Neural cell (in vitro differentiated cells): ENCODE data around the gene ABHD2. TPM values are rescaled to one million over a fixed set of nuclear protein-coding genes. Genes with fewer than 3 reads are reported as not detected.

Experiments used
- H2AFZ ChIP-seq: fragments of 200-600, 300-800 bp; sonication (generic), shearing (Covaris generic); 2 replicates; pipeline ENCODE4 v1.6.0; 2014; ENCODE audit warnings: low read depth, mild to moderate bottlenecking, antibody characterized with exemption, low read length, moderate library complexity
- H3F3A ChIP-seq: fragments of 200-600 bp; shearing (Covaris generic); 2 replicates; pipeline ENCODE4 v1.6.1; 2016; ENCODE audit warnings: mild to moderate bottlenecking, moderate library complexity, mixed read lengths, antibody characterized with exemption, low read length; ENCODE audit not compliant: insufficient read depth, poor library complexity, severe bottlenecking
- H3K27ac ChIP-seq: fragments of 200-600, 300-800 bp; sonication (generic), shearing (Covaris generic); 2 replicates; pipeline ENCODE4 v1.5.1; 2014; ENCODE audit warnings: mild to moderate bottlenecking, low read length, moderate library complexity
- H3K27me3 ChIP-seq: fragments of 300-800, 200-600 bp; sonication (generic), shearing (Covaris generic); 2 replicates; pipeline ENCODE4 v1.6.0; 2014; ENCODE audit warnings: mild to moderate bottlenecking, low read depth, low read length, moderate library complexity; ENCODE audit not compliant: insufficient read depth
- H3K36me3 ChIP-seq: fragments of 300-800, 200-600 bp; sonication (generic), shearing (Covaris generic); 2 replicates; pipeline ENCODE4 v1.5.1; 2014; ENCODE audit warnings: mild to moderate bottlenecking, antibody characterized with exemption, low read length, moderate library complexity; ENCODE audit not compliant: insufficient read depth
- H3K4me2 ChIP-seq: fragments of 300-800, 200-600 bp; sonication (generic), shearing (Covaris generic); 2 replicates; pipeline ENCODE4 v1.6.0; 2014; ENCODE audit warnings: mild to moderate bottlenecking, low read length
- H3K4me3 ChIP-seq: fragments of 300-800, 200-600 bp; sonication (generic), shearing (Covaris generic); 2 replicates; pipeline ENCODE4 v1.5.1; 2014; ENCODE audit warnings: mild to moderate bottlenecking, low read length, moderate library complexity
- H3K79me2 ChIP-seq: fragments of 200-600 bp; shearing (Covaris generic); replicated peaks from 2 replicates; pipeline ENCODE4 v1.6.0; 2014; ENCODE audit warnings: mild to moderate bottlenecking, low read length, moderate library complexity; ENCODE audit not compliant: insufficient read depth
- H3K9ac ChIP-seq: fragments of 300-800, 200-600 bp; sonication (generic), shearing (Covaris generic); 2 replicates; pipeline ENCODE4 v1.6.1; 2016; ENCODE audit warnings: mild to moderate bottlenecking, low read length, mixed read lengths
- H3K9me2 ChIP-seq: fragments of 200-600 bp; shearing (Covaris generic); 2 replicates; pipeline ENCODE4 v1.6.1; 2016; ENCODE audit warnings: mild to moderate bottlenecking, low read length, mixed read lengths; ENCODE audit not compliant: insufficient read depth
- H3K9me3 ChIP-seq: fragments of 200-600, 300-800 bp; sonication (generic), shearing (Covaris generic); 2 replicates; pipeline ENCODE4 v1.6.1; 2016; ENCODE audit warnings: mild to moderate bottlenecking, mixed run types, low read length, moderate library complexity, mixed read lengths
- H4K20me1 ChIP-seq: fragments of 200-600 bp; shearing (Covaris generic); 2 replicates; pipeline ENCODE4 v1.6.1; 2016; ENCODE audit warnings: mild to moderate bottlenecking, mixed run types; ENCODE audit not compliant: insufficient read depth
- CTCF ChIP-seq: fragments of 450-650 bp; IDR thresholded peaks from 2 replicates; pipeline ENCODE4 v1.5.1; 2014; ENCODE audit warnings: antibody characterized with exemption, mild to moderate bottlenecking, moderate library complexity; ENCODE audit not compliant: poor library complexity, severe bottlenecking
- EP300 ChIP-seq: fragments of 450-650 bp; conservative IDR thresholded peaks from 2 replicates; pipeline ENCODE4 v1.6.1; 2014; ENCODE audit warnings: antibody characterized with exemption, mild to moderate bottlenecking, moderate library complexity; ENCODE audit not compliant: poor library complexity, severe bottlenecking
- EZH2 ChIP-seq: fragments of 200-600, 300-800 bp; shearing (Covaris generic), sonication (generic); IDR thresholded peaks from 2 replicates; pipeline ENCODE4 v1.6.1; 2014; ENCODE audit warnings: antibody characterized with exemption, low read length, borderline replicate concordance, mild to moderate bottlenecking; ENCODE audit not compliant: insufficient read depth, poor library complexity, severe bottlenecking
- MXI1 ChIP-seq: fragments of 450-650 bp; conservative IDR thresholded peaks from 2 replicates; pipeline ENCODE4 v1.6.1; 2014; ENCODE audit warnings: antibody characterized with exemption, mild to moderate bottlenecking; ENCODE audit not compliant: poor library complexity, severe bottlenecking
- POLR2AphosphoS5 ChIP-seq: IDR thresholded peaks from 2 replicates; pipeline ENCODE4 v1.6.1; 2012
- RAD21 ChIP-seq: fragments of 450-650 bp; conservative IDR thresholded peaks from 2 replicates; pipeline ENCODE4 v1.6.1; 2014; ENCODE audit warnings: antibody characterized with exemption, mild to moderate bottlenecking, moderate library complexity
- REST ChIP-seq: IDR thresholded peaks from 2 replicates; pipeline ENCODE4 v1.6.1; 2012; ENCODE audit warnings: borderline replicate concordance
- SMC3 ChIP-seq: fragments of 450-650 bp; conservative IDR thresholded peaks from 2 replicates; pipeline ENCODE4 v1.6.1; 2014; ENCODE audit warnings: antibody characterized with exemption, mild to moderate bottlenecking, moderate library complexity; ENCODE audit not compliant: poor library complexity
- TAF1 ChIP-seq: IDR thresholded peaks from 2 replicates; pipeline ENCODE4 v1.6.1; 2012; ENCODE audit warnings: low read depth
- polyA plus RNA-seq: library from polyadenylated mRNA; depleted of rRNA; stranded (reverse); fragments of >200 nt; gene quantifications from 2 replicates; pipeline ENCODE4 v1.2.3, GENCODE V29; 2014

The ABHD2 gene
- polyA plus RNA-seq, 1 donor from 2014 or later, result 19.0 TPM

GRCh38 chr15:89211678-89212170 is 123.5 kb downstream of the ABHD2 start:
- no peak overlapping the region for H3K4me3 ChIP-seq
- no peaks in the 10 kb centered on the region for H3K27me3 ChIP-seq
- no peaks in the 10 kb centered on the region for H3F3A ChIP-seq
- H3K4me2 ChIP-seq, result no peak overlapping the region
- H3K9ac ChIP-seq, result no peak overlapping the region
- H2AFZ ChIP-seq, result no peak overlapping the region
- no peak overlapping the region for H3K27ac ChIP-seq
- no peaks in the 10 kb centered on the region for H3K79me2 ChIP-seq
- H3K36me3 ChIP-seq, result no peaks in the 10 kb centered on the region
- TF ChIP-seq MXI1 (no peak), RAD21 (no peak), CTCF (no peak), EP300 (no peak), EZH2 (no peak), POLR2AphosphoS5 (no peak), TAF1 (no peak), REST (no peak)
- H4K20me1 ChIP-seq, result no peaks in the 10 kb centered on the region
- no peaks in the 10 kb centered on the region for H3K9me2 ChIP-seq
- H3K9me3 ChIP-seq, result no peaks in the 10 kb centered on the region

DNA sequence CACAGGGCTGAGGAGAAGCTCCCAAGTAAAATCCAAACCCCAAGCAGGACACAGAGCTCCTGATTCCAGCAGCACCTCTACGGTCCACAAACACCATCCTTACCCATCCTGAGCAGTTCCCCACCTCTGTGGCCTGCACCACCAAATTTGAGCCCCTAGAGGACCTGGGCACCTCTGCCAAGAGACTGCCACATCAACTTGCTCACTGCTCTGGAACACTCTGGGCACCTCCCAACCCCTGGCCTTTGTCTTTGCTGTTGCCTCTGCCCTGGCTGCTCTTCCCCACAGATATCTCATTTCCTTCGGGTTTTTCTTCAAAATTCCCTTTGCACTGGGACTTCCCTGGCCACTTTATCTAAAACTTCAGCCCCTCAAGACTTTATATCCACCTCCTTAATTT is 127.4 kb downstream of the ABHD2 start:
- H3K36me3 ChIP-seq, result no peaks in the 10 kb centered on the region
- H3K27ac ChIP-seq, result no peak overlapping the region
- H3K27me3 ChIP-seq, result no peaks in the 10 kb centered on the region
- H3K9ac ChIP-seq, result no peak overlapping the region
- H4K20me1 ChIP-seq, result no peaks in the 10 kb centered on the region
- H3K4me2 ChIP-seq, result no peak overlapping the region
- H3K9me2 ChIP-seq, result no peaks in the 10 kb centered on the region
- no peaks in the 10 kb centered on the region for H3K9me3 ChIP-seq
- H2AFZ ChIP-seq, result no peak overlapping the region
- H3F3A ChIP-seq, result no peaks in the 10 kb centered on the region
- H3K79me2 ChIP-seq, result no peaks in the 10 kb centered on the region
- H3K4me3 ChIP-seq, result no peak overlapping the region
- no peak for TF ChIP-seq SMC3
- no peak for TF ChIP-seq REST
- no peak for TF ChIP-seq RAD21
- TF ChIP-seq MXI1, result no peak
- no peak for TF ChIP-seq CTCF
- no peak for TF ChIP-seq EZH2
- TF ChIP-seq EP300, result no peak
- TF ChIP-seq POLR2AphosphoS5, result no peak
- TF ChIP-seq TAF1, result no peak
